ENCODE measurements around the gene TLK2.

GRCh38 chr17:62576382-62576781 lies 97.8 kb downstream of the TLK2 start:
- TF ChIP-seq, protein P1, sequence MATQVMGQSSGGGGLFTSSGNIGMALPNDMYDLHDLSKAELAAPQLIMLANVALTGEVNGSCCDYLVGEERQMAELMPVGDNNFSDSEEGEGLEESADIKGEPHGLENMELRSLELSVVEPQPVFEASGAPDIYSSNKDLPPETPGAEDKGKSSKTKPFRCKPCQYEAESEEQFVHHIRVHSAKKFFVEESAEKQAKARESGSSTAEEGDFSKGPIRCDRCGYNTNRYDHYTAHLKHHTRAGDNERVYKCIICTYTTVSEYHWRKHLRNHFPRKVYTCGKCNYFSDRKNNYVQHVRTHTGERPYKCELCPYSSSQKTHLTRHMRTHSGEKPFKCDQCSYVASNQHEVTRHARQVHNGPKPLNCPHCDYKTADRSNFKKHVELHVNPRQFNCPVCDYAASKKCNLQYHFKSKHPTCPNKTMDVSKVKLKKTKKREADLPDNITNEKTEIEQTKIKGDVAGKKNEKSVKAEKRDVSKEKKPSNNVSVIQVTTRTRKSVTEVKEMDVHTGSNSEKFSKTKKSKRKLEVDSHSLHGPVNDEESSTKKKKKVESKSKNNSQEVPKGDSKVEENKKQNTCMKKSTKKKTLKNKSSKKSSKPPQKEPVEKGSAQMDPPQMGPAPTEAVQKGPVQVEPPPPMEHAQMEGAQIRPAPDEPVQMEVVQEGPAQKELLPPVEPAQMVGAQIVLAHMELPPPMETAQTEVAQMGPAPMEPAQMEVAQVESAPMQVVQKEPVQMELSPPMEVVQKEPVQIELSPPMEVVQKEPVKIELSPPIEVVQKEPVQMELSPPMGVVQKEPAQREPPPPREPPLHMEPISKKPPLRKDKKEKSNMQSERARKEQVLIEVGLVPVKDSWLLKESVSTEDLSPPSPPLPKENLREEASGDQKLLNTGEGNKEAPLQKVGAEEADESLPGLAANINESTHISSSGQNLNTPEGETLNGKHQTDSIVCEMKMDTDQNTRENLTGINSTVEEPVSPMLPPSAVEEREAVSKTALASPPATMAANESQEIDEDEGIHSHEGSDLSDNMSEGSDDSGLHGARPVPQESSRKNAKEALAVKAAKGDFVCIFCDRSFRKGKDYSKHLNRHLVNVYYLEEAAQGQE (IDR thresholded peaks at IDR 0.05; ENCODE audit: insufficient read depth in 1 of 2, low read depth in 2 of 2, low read length in 2 of 2): no peak
- TF ChIP-seq TAF1 (IDR thresholded peaks at IDR 0.05; ENCODE audit: borderline replicate concordance, insufficient read depth, low read length): no peak

Measured in PFSK-1 (cell line).